GM19438 (cell line): Measurements from ENCODE around the gene IRGM.

Source experiments
- ATAC-seq: cut with Tn5 transposase; IDR thresholded peaks from one replicate; pipeline ENCODE4 v1.9.1; 2021; ENCODE audit warnings: low read depth; ENCODE audit not compliant: unreplicated experiment

IRGM gene

DNA sequence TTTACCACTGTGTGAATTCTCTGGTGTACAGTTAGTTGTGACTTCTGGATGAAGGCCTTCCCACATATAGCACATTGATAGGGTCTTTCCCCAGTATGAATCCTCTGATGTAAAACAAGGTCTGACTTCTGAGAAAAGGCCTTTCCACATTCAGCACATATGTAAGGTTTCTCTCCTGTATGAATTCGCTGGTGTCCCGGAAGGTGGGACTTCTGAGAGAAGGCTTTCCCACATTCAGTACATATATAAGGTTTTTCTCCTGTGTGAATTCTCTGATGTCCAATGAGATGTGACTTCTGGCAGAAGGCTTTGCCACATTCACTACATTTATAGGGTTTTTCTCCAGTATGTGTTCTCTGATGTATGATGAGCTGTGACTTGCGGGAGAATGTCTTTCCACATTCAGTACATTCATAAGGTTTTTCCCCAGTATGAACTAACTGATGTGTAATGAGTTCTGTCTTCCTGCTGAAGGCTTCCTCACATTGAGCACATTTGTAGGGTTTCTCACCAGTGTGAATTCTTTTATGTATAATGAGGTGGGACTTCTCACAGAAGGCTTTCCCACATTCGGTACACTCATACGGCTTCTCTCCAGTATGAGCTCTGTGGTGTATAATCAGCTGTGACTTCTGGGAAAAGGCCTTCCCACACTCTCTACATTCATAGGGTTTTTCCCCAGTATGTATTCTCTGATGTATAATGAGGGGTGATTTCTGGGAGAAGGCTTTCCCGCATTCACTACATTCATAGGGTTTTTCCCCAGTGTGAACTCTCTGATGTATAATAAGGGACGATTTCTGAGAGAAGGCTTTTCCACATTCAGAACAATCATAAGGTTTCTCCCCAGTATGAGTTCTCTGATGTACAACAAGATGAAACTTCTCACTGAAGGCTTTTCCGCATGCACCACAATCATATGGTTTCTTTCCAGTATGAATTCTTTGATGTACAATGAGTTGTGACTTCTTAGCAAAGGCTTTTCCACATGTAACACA, 49.4 kb downstream of the IRGM start:
- ATAC-seq = no peak
